ENCODE measurements around the gene VWF.

The VWF gene

DNA sequence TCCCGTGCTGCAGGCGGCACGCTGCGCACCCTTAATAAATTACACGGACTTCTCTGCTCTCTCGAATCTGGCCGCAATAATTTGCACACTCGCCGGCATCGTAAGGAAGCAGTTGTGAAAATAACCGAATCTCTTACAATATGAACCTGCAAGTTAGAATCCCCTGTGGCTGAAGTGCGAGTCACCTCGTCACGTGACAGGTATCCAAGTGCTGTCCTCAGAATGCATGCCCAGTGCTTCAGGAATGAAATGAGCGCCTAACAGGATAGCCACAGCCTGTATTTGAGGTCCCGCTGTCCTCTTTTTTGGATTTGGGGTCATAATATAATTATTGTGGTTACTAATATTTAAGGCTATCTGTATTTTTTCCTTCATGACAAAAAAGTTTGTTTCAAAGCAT, 82.0 kb downstream of the VWF start:
- peaks cover 3% of the 10 kb centered on the region for H3K27me3 ChIP-seq (ENCODE audit: insufficient read depth, poor library complexity, severe bottlenecking)

DNA sequence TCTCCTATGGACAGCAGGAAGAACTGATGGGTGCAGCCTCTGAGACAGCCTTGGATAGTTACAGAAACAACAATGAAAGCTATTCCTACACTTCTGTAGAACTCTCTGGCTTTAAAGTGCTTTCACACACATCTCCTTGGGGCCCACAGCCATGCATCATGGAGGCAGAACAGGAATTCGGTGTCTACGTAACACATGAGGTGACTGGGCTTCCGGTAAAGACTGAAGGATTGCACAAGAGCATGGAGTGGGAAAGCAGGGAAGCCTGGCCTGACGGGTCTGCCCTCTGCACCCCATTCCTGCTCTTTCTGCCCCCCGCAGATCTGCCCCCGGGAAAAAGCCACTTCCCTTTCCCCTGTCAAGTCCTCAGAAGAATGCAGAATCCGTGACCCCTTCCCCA, 82.6 kb downstream of the VWF start:
- TF ChIP-seq, protein P1, sequence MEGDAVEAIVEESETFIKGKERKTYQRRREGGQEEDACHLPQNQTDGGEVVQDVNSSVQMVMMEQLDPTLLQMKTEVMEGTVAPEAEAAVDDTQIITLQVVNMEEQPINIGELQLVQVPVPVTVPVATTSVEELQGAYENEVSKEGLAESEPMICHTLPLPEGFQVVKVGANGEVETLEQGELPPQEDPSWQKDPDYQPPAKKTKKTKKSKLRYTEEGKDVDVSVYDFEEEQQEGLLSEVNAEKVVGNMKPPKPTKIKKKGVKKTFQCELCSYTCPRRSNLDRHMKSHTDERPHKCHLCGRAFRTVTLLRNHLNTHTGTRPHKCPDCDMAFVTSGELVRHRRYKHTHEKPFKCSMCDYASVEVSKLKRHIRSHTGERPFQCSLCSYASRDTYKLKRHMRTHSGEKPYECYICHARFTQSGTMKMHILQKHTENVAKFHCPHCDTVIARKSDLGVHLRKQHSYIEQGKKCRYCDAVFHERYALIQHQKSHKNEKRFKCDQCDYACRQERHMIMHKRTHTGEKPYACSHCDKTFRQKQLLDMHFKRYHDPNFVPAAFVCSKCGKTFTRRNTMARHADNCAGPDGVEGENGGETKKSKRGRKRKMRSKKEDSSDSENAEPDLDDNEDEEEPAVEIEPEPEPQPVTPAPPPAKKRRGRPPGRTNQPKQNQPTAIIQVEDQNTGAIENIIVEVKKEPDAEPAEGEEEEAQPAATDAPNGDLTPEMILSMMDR (IDR thresholded peaks at IDR 0.05; ENCODE audit: insufficient read depth, low read length), result no peak
- TF ChIP-seq POLR2AphosphoS5 (IDR thresholded peaks at IDR 0.05; ENCODE audit: low read depth), result no peak
- TF ChIP-seq SPI1 (IDR thresholded peaks at IDR 0.05; ENCODE audit: borderline replicate concordance, low read depth), result no peak
- TF ChIP-seq, protein P2, sequence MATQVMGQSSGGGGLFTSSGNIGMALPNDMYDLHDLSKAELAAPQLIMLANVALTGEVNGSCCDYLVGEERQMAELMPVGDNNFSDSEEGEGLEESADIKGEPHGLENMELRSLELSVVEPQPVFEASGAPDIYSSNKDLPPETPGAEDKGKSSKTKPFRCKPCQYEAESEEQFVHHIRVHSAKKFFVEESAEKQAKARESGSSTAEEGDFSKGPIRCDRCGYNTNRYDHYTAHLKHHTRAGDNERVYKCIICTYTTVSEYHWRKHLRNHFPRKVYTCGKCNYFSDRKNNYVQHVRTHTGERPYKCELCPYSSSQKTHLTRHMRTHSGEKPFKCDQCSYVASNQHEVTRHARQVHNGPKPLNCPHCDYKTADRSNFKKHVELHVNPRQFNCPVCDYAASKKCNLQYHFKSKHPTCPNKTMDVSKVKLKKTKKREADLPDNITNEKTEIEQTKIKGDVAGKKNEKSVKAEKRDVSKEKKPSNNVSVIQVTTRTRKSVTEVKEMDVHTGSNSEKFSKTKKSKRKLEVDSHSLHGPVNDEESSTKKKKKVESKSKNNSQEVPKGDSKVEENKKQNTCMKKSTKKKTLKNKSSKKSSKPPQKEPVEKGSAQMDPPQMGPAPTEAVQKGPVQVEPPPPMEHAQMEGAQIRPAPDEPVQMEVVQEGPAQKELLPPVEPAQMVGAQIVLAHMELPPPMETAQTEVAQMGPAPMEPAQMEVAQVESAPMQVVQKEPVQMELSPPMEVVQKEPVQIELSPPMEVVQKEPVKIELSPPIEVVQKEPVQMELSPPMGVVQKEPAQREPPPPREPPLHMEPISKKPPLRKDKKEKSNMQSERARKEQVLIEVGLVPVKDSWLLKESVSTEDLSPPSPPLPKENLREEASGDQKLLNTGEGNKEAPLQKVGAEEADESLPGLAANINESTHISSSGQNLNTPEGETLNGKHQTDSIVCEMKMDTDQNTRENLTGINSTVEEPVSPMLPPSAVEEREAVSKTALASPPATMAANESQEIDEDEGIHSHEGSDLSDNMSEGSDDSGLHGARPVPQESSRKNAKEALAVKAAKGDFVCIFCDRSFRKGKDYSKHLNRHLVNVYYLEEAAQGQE (IDR thresholded peaks at IDR 0.05; ENCODE audit: insufficient replicate concordance, low read depth), result no peak
- no peak for TF ChIP-seq GABPA (IDR thresholded peaks at IDR 0.05; ENCODE audit: low read depth)
- Histone ChIP-seq H3K27me3 (ENCODE audit: insufficient read depth, poor library complexity, severe bottlenecking) (peaks cover 3% of the 10 kb centered on the region), H3K27ac (replicated peaks) (no peak overlapping the region), H3K4me3 (replicated peaks; ENCODE audit: insufficient read depth, low read length) (no peak overlapping the region)
- no peak for DNase-seq (ENCODE audit: low read depth in 1 of 2, low spot score in 1 of 2)

More for the DNA sequence above, 82.0 kb downstream of the VWF start:
- Histone ChIP-seq H3K4me3 (replicated peaks; ENCODE audit: insufficient read depth, low read length) (no peak overlapping the region), H3K27ac (replicated peaks) (no peak overlapping the region)
- DNase-seq (ENCODE audit: low read depth in 1 of 2, low spot score in 1 of 2), result no peak
- TF ChIP-seq, protein P2 (IDR thresholded peaks at IDR 0.05; ENCODE audit: insufficient replicate concordance, low read depth), result no peak
- TF ChIP-seq GABPA (IDR thresholded peaks at IDR 0.05; ENCODE audit: low read depth) (no peak), POLR2AphosphoS5 (IDR thresholded peaks at IDR 0.05; ENCODE audit: low read depth) (no peak), SPI1 (IDR thresholded peaks at IDR 0.05; ENCODE audit: borderline replicate concordance, low read depth) (no peak)
- TF ChIP-seq, protein P1 (IDR thresholded peaks at IDR 0.05; ENCODE audit: insufficient read depth, low read length), result no peak

DNA sequence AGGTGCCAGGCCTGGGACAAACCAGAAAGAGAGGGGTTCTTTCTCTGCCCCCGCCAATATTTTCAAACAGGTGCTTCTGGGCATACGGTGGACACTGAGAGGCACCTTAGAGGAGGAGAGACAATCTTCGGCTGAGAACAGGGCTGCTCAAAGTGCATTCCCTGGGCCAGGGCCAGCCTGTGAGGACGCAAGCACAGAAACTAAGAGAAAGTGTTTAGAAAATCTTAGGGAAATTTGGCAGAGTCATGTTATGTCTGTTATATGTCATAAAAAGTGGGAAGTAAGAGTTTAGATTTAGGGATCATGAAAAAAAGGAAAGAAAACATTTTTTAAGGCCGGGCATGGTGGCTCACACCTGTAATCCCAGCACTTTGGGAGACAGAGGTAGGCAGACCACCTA, 83.7 kb downstream of the VWF start:
- Histone ChIP-seq H3K27ac (replicated peaks) (no peak overlapping the region), H3K27me3 (ENCODE audit: insufficient read depth, poor library complexity, severe bottlenecking) (peaks cover 3% of the 10 kb centered on the region), H3K4me3 (replicated peaks; ENCODE audit: insufficient read depth, low read length) (no peak overlapping the region)
- DNase-seq (ENCODE audit: low read depth in 1 of 2, low spot score in 1 of 2), result no peak
- TF ChIP-seq GABPA (IDR thresholded peaks at IDR 0.05; ENCODE audit: low read depth) (no peak), POLR2AphosphoS5 (IDR thresholded peaks at IDR 0.05; ENCODE audit: low read depth) (no peak), SPI1 (IDR thresholded peaks at IDR 0.05; ENCODE audit: borderline replicate concordance, low read depth) (no peak)
- TF ChIP-seq, protein P1 (IDR thresholded peaks at IDR 0.05; ENCODE audit: insufficient read depth, low read length), result no peak
- TF ChIP-seq, protein P2 (IDR thresholded peaks at IDR 0.05; ENCODE audit: insufficient replicate concordance, low read depth), result no peak
